ENCODE measurements around the gene PNPO.
"Not testable (repeated sequence)": the region's sequence is repeated elsewhere in the genome, so short reads cannot be mapped to it uniquely, and the experiment has no call there.

Gene PNPO

DNA sequence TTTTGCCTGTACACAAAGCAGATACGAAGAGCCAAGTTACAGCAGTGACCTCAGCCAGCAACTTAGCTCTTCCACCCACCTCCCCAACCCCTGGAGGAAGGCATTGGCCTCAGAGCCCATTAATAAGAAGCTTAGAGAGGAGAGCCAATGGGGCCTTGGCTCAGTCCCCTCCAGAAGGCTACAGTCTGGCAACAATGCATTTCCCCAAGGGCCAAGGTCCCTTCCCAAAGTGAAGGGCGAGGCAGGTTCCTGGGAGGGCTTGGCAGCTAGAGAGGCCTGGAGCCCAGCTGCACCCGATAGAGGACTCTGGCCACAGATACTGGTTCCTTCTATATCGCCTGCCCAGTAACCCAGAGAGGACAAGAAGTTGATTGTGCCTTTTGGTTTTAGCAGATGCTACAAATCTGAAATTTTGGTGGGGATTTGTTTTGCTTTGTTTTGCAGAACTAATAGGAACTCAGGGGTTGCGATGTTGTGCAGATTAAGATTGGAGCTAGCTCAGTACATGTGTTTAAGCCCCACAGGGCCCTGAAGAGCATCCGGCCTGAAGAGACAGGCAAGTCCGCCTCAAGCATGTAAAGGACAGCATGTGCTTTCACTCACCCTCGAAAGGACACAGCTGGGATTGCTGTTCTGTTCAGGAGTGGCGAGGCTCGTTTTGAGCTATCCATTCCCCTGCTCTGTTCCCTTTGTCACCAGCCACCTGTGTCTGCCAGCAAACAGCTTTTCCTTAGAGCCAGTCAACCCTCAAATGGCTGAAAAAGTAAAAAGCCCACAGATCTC is 12.0 kb upstream of the PNPO start:
- H3K9me3 Mint-ChIP-seq = no peaks in the 10 kb centered on the region
- no peak overlapping the region for H3K27ac Mint-ChIP-seq
- DNase-seq (no peak), ATAC-seq (no peak)
- no peaks in the 10 kb centered on the region for H3K4me1 Mint-ChIP-seq
- no peaks in the 10 kb centered on the region for H3K27me3 Mint-ChIP-seq
- H3K4me3 Mint-ChIP-seq = no peak overlapping the region
- H3K36me3 Mint-ChIP-seq (ENCODE audit: low read depth) = peaks cover 19% of the 10 kb centered on the region

DNA sequence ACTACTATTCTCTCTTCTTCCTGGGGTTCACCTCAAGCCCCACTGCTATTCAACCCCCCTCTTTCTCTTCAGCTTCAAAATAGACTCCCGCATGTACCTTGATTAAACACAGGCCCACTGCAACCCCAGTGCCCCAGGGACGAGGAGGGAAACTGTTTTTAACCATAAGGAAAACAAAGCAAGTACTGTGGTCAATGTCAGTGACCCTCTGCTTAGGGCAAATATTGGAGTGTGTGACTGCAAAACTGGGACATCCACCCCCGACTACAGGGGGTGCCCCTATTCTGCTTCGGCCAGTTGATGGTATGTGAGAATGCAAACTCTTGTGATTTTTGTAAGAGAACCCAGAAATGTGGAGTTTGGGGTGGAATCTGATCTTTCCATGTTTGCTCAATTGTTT is 9.5 kb upstream of the PNPO start:
- H3K9me3 Mint-ChIP-seq = no peaks in the 10 kb centered on the region
- H3K36me3 Mint-ChIP-seq (ENCODE audit: low read depth) = peaks cover 9% of the 10 kb centered on the region
- ATAC-seq (no peak), DNase-seq (no peak)
- no peak overlapping the region for H3K27ac Mint-ChIP-seq
- H3K4me1 Mint-ChIP-seq = no peaks in the 10 kb centered on the region
- H3K27me3 Mint-ChIP-seq = no peaks in the 10 kb centered on the region
- no peak overlapping the region for H3K4me3 Mint-ChIP-seq

DNA sequence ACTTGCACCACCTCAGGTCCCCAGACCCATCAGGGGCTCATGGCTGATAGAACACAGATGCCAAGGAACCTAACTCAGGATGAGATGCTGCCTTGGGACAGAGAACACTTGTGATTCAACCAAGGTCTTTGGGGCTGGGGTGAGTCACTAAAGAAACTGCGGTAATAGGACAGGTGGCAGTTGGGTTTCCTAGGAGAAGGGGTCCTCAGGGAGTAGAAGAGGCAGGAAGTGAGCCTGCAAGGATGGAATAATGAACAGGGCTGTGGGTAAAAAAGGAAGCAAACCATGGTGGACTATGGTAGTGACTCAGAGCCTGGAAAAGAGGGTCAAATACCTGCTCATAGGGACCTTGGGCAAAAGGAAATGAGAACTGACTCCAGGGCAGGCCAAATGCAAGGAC is 6.5 kb upstream of the PNPO start:
- H3K4me3 Mint-ChIP-seq = no peak overlapping the region
- H3K27ac Mint-ChIP-seq = no peak overlapping the region
- DNase-seq (no peak), ATAC-seq (no peak)
- peaks cover 3% of the 10 kb centered on the region for H3K36me3 Mint-ChIP-seq (ENCODE audit: low read depth)
- no peaks in the 10 kb centered on the region for H3K27me3 Mint-ChIP-seq
- peaks cover 2% of the 10 kb centered on the region for H3K4me1 Mint-ChIP-seq
- H3K9me3 Mint-ChIP-seq = no peaks in the 10 kb centered on the region

DNA sequence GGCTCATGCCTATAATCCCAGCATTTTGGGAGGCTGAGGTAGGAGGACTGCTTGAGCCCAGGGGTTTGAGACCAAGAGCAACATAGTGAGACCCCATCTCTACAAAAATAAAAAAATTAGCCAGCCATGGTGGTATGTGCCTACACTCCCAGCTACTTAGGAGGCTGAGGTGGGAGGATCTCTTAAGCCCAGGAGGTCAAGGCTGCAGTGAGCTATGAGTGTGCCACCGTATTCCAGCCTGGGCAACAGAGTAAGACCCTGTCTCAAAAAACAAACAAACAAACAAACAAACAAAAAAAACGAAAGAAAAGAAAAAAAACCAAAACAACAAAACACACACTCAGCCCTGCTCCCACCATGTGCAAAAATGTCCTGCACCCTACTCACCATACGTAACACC is 5.9 kb upstream of the PNPO start:
- H3K4me1 Mint-ChIP-seq; H3K4me3 Mint-ChIP-seq; H3K27me3 Mint-ChIP-seq; H3K9me3 Mint-ChIP-seq; H3K36me3 Mint-ChIP-seq (ENCODE audit: low read depth); DNase-seq; H3K27ac Mint-ChIP-seq; ATAC-seq: not testable (repeated sequence)

DNA sequence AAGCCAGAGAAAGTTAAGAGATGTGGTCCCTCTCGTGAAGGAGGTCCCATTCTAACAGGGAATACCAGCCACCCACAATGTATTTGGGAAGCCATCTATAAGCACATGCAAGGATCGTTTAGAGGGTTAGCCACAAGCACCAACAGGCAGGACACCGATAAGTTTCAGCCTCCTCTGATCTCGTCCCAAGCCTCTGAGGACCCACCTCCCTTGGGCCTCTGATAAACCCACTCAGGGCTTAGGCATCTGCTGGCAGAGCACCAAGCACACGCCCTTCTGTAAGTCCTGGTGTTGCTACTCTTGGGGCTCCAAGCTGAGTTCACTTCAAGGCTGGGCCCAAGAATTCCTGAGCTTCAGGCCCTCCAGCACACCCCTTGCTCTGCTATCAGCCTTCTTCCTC is 5.4 kb upstream of the PNPO start:
- H3K9me3 Mint-ChIP-seq = peaks cover 3% of the 10 kb centered on the region
- no peak overlapping the region for H3K27ac Mint-ChIP-seq
- H3K4me1 Mint-ChIP-seq = peaks cover 9% of the 10 kb centered on the region
- DNase-seq (no peak), ATAC-seq (no peak)
- peaks cover 3% of the 10 kb centered on the region for H3K36me3 Mint-ChIP-seq (ENCODE audit: low read depth)
- no peaks in the 10 kb centered on the region for H3K27me3 Mint-ChIP-seq
- H3K4me3 Mint-ChIP-seq = no peak overlapping the region

DNA sequence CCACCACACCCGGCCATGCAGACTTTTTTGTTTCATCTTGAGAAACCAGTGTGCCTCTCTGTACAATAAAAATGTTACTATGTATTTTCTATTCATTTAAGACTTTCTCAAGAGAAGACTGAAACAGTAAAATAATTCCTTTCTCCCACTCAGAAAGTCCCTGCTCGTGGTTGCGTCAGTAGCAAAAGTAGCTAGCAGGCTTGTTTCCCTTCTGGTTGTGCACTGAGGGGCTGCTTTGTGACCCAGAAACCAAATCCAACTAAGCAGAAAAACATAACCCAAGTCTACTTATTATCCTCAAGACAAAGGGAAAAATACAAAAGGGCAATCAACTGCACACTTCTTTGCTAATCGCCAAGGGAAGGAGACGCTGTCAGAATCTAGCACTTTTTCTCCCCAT is 3.4 kb upstream of the PNPO start:
- ATAC-seq = no peak
- DNase-seq = no peak
- Mint-ChIP-seq H3K27me3 (no peaks in the 10 kb centered on the region), H3K9me3 (peaks cover 6% of the 10 kb centered on the region), H3K4me3 (no peak overlapping the region), H3K27ac (no peak overlapping the region), H3K4me1 (peaks cover 26% of the 10 kb centered on the region), H3K36me3 (ENCODE audit: low read depth) (peaks cover 7% of the 10 kb centered on the region)

DNA sequence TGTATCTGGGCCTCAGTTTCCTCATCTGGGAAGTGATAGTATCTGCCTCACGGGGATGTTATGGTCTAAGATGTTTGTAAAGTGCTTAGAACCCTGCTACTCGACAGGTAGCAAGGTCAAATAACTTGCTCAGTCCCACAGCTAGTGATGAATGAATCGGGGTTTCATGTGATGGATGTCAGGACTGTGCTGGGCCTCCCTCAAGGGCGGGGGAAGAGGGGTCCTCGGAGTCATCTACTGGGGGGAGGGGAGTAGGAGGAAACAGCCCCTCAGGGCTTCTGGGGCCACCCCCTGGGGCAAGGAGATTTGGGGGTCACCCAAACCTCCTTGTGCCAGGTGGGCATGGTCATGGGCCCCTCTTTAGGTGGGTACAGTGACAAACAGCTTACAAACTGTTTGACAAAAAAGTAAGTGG is 732 bp downstream of the PNPO start:
- peaks cover 6% of the 10 kb centered on the region for H3K9me3 Mint-ChIP-seq
- peak overlapping the region; percentile 89 for H3K27ac Mint-ChIP-seq
- peak overlapping the region; percentile 92 for H3K4me3 Mint-ChIP-seq
- no peak for DNase-seq
- H3K27me3 Mint-ChIP-seq = no peaks in the 10 kb centered on the region
- no peak for ATAC-seq
- peaks cover 25% of the 10 kb centered on the region for H3K36me3 Mint-ChIP-seq (ENCODE audit: low read depth)
- H3K4me1 Mint-ChIP-seq = peaks cover 63% of the 10 kb centered on the region

DNA sequence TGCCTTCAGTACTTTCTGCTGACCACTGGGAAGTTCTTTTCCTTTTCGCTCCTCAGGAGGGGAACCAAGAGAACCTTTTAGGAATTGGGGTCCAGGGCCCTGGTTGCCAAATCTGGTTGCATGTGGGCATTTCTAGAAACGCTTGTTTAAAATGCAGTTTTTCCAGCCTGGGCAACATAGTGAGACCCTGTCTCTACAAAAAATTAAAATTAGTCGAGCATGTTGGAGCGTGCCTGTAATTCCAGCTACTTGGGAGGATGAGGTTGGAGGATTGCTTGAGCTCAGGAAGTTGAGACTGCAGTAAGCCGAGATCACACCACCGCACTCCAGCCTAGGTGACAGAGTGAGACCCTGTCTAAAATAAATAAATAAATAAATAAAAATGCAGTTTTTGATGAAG is 1.2 kb downstream of the PNPO start:
- H3K9me3 Mint-ChIP-seq = peaks cover 6% of the 10 kb centered on the region
- H3K27ac Mint-ChIP-seq = peak overlapping the region; percentile 89
- DNase-seq (no peak), ATAC-seq (no peak)
- no peaks in the 10 kb centered on the region for H3K27me3 Mint-ChIP-seq
- peak overlapping the region; percentile 92 for H3K4me3 Mint-ChIP-seq
- peaks cover 27% of the 10 kb centered on the region for H3K36me3 Mint-ChIP-seq (ENCODE audit: low read depth)
- peaks cover 65% of the 10 kb centered on the region for H3K4me1 Mint-ChIP-seq

DNA sequence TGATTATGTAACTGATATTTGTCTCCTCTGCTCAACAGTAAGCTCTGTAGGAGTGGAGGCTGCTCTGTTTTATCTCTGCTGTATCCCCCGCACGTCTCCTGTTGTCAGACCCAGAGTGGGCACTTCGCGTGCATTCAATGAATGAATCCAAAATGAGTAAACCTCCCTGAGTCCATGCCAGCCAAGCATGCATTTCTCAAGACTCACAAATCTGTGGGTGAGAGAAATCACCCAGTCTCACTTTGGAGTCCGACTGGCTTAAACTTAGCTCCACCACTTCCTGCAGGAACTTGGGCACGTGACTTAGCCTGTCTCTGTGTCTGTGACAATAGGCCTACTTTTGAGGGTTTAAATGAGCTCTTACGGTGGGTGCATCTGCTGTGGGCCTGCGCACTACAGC is 3.7 kb downstream of the PNPO start:
- ATAC-seq = no peak
- Mint-ChIP-seq H3K4me3 (peak overlapping the region; percentile 2), H3K4me1 (peaks cover 76% of the 10 kb centered on the region), H3K27ac (peak overlapping the region; percentile 59), H3K36me3 (ENCODE audit: low read depth) (peaks cover 32% of the 10 kb centered on the region), H3K9me3 (peaks cover 6% of the 10 kb centered on the region), H3K27me3 (no peaks in the 10 kb centered on the region)
- DNase-seq = no peak

DNA sequence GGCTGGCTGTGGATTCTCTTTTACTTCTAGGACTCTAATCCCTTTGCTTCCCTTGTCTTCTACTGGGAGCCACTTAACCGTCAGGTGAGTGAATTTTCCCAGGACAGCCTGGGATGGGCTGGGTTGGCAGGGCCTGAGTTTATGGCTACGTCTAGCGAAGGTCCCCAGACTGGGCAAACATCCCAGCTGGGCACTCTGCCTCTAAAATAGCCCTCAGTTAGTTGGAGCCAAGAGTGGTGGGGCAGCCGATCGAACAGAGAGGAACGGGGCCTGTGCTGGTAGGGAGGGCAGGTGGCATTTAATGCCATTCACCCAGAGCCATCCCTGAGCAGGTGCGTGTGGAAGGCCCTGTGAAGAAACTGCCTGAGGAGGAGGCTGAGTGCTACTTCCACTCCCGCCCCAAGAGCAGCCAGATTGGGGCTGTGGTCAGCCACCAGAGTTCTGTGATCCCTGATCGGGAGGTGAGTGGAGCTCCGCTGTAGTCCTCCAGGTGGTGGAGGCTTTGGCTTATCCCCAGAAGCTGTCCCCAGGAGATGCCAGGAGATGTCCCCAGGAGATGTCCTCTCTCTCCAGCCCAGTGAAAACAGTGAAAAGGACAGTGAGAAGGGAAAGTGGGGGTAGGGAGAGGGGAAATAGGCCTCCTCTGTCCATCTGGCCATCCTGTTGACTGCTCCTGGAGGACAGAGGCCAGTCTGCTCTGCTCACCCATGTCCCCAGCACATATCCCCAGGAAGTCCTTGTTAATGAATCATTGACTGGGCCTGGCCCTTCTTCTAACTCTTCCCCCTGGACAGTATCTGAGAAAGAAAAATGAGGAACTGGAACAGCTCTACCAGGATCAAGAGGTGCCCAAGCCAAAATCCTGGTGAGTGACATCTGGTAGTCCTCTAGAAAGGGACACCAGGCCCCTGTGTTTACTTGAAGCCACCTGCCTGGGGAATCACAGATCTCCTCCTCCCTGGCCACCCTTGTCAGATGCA is 4.4 kb downstream of the PNPO start:
- Mint-ChIP-seq H3K27ac (peak overlapping the region; percentile 60), H3K4me3 (no peak overlapping the region), H3K27me3 (no peaks in the 10 kb centered on the region), H3K9me3 (peaks cover 5% of the 10 kb centered on the region), H3K36me3 (ENCODE audit: low read depth) (peaks cover 32% of the 10 kb centered on the region), H3K4me1 (peaks cover 72% of the 10 kb centered on the region)
- no peak for DNase-seq
- no peak for ATAC-seq

DNA sequence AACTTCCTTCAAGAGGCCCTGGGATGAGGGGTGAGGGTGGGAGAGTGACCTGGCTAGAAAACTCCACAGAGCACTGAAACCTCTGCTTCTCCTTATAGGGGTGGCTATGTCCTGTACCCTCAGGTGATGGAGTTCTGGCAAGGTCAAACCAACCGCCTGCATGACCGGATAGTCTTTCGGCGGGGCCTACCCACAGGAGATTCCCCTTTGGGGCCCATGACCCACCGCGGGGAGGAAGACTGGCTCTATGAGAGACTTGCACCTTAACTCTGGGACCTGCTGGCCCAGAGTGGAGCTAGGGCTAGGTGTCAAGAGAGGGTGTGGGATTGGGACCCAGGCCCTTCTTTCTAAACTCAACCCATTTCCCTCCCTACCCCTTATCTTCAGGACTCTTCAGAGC is 5.1 kb downstream of the PNPO start:
- Mint-ChIP-seq H3K4me3 (no peak overlapping the region), H3K27me3 (no peaks in the 10 kb centered on the region), H3K36me3 (ENCODE audit: low read depth) (peaks cover 29% of the 10 kb centered on the region), H3K4me1 (peaks cover 66% of the 10 kb centered on the region), H3K9me3 (no peaks in the 10 kb centered on the region), H3K27ac (no peak overlapping the region)
- no peak for DNase-seq
- no peak for ATAC-seq

DNA sequence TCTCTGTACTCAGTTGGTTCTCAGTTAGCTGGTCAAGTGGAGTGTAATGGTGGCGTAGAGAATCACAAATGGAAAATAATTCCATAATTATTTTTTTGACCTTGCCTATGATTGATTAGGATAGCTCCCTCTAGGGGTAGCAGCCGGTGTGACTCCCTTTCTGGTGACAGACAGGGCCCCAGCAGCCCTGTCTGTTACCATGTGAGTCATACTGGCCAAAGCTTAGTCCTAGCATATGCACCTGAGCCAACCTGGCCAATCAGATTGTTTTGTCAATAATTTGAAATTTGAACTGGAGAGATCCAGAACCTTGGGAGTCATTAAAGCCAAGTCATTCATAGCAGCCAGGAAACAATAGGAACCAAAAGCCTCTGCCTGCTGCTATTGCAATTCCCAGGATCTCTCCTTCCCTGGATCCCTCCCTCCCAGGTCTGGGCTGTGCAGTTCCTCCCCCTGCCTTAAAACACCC is 5.6 kb downstream of the PNPO start:
- DNase-seq (peak; percentile 82), ATAC-seq (peak; percentile 89)
- Mint-ChIP-seq H3K4me1 (peaks cover 62% of the 10 kb centered on the region), H3K27ac (peak overlapping the region; percentile 42), H3K9me3 (no peaks in the 10 kb centered on the region), H3K4me3 (no peak overlapping the region), H3K36me3 (ENCODE audit: low read depth) (peaks cover 28% of the 10 kb centered on the region), H3K27me3 (no peaks in the 10 kb centered on the region)

DNA sequence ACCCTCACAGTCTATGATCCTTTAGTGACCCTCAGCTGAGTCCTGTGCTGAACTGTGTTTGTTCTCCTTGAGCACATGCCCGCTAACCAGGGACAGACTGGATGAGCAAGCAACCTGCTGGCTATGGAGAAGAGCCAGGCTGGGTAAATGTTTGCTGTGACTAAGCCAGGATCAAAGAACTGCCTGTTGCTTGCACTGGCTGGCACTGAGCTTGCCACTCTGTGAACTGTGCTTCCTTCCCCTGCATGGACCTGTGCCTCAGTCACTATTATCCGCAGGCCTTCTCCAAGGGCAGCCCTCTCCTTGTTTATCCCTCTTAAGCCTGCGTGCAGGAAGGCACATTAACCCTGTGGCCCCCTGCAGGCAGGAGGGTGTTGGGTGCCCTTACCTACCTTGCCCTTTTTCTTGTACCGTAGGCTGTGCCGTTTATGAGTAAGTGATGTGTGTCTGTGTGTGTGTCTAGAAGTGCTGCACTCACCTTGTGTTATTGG is 7.4 kb downstream of the PNPO start:
- Mint-ChIP-seq H3K4me1 (peaks cover 49% of the 10 kb centered on the region), H3K4me3 (peak overlapping the region; percentile 66)

DNA sequence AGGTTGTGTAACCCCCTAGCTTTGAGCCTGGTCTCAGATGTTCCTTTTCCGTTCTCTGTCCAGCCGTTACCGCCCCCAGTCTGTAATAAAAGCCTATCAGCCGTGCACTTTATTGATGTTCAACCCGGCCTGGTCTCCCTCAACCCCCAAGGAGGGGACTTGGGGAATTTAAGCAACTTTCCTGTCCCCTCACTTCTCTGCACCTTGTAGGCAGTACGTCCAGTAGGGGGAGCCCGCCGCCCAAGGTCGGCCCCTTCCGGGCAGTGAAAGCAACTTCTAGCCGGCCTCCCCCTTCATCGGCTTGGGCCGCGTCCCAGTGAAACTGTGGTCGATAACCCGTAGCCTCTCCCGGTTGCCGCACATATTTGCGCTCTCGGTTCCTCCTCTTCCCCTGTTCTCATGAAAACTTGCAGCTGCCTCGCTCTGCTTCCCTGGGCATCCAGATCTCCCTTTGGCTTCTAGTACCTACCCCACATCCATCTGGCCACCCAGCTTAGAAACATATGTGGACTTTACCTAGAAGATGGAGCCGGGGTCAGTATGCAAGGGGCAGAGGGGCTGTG is 7.9 kb downstream of the PNPO start:
- H3K9me3 Mint-ChIP-seq = no peaks in the 10 kb centered on the region
- peak overlapping the region; percentile 66 for H3K4me3 Mint-ChIP-seq
- H3K27ac Mint-ChIP-seq = peak overlapping the region; percentile 76
- H3K36me3 Mint-ChIP-seq (ENCODE audit: low read depth) = peaks cover 24% of the 10 kb centered on the region
- DNase-seq = peak; percentile 90
- H3K4me1 Mint-ChIP-seq = peaks cover 44% of the 10 kb centered on the region
- peak; percentile 67 for ATAC-seq
- H3K27me3 Mint-ChIP-seq = no peaks in the 10 kb centered on the region

More for the DNA sequence above, 7.4 kb downstream of the PNPO start:
- Mint-ChIP-seq H3K36me3 (ENCODE audit: low read depth) (peaks cover 25% of the 10 kb centered on the region), H3K9me3 (no peaks in the 10 kb centered on the region), H3K27me3 (no peaks in the 10 kb centered on the region), H3K27ac (peak overlapping the region; percentile 76)
- no peak for ATAC-seq
- no peak for DNase-seq

Data from activated naive CD8-positive, alpha-beta T cell treated with anti-CD3 and anti-CD28 coated beads, Interleukin-2, amount 50 U/mL, for 24 hours (primary cell).